ENCODE measurements around the gene PARD6A.

DNA sequence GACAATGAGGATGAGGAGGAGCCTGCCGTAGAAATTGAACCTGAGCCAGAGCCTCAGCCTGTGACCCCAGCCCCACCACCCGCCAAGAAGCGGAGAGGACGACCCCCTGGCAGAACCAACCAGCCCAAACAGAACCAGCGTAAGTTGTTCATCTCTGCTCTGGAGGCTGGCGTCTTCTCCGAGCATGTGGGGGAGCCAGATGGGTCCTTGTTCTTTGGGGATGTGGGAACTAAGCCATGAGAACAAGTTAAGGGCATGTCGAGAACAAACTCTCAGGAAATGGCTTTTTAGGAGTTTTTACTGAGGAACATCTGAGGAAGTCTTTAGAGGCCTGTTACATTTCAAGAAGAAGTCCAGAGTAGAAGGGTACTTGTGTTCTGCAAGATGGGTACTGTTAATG is 24.0 kb upstream of the PARD6A start:
- no peak for TF ChIP-seq BHLHE40 (IDR thresholded peaks at IDR 0.05; ENCODE audit: low read depth, low read length)
- TF ChIP-seq MAFK (IDR thresholded peaks at IDR 0.05; ENCODE audit: low read depth, low read length), result no peak
- no peak for TF ChIP-seq RFX5 (IDR thresholded peaks at IDR 0.05; ENCODE audit: low read depth, low read length)
- TF ChIP-seq, protein P1, sequence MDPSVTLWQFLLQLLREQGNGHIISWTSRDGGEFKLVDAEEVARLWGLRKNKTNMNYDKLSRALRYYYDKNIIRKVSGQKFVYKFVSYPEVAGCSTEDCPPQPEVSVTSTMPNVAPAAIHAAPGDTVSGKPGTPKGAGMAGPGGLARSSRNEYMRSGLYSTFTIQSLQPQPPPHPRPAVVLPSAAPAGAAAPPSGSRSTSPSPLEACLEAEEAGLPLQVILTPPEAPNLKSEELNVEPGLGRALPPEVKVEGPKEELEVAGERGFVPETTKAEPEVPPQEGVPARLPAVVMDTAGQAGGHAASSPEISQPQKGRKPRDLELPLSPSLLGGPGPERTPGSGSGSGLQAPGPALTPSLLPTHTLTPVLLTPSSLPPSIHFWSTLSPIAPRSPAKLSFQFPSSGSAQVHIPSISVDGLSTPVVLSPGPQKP (IDR thresholded peaks at IDR 0.05; ENCODE audit: borderline replicate concordance, low read depth, low read length), result no peak
- no peak for TF ChIP-seq POLR2A (IDR thresholded peaks at IDR 0.05; ENCODE audit: low read depth, low read length)
- no peak for TF ChIP-seq SMC3 (IDR thresholded peaks at IDR 0.05; ENCODE audit: low read depth, low read length)
- TF ChIP-seq, protein P2, sequence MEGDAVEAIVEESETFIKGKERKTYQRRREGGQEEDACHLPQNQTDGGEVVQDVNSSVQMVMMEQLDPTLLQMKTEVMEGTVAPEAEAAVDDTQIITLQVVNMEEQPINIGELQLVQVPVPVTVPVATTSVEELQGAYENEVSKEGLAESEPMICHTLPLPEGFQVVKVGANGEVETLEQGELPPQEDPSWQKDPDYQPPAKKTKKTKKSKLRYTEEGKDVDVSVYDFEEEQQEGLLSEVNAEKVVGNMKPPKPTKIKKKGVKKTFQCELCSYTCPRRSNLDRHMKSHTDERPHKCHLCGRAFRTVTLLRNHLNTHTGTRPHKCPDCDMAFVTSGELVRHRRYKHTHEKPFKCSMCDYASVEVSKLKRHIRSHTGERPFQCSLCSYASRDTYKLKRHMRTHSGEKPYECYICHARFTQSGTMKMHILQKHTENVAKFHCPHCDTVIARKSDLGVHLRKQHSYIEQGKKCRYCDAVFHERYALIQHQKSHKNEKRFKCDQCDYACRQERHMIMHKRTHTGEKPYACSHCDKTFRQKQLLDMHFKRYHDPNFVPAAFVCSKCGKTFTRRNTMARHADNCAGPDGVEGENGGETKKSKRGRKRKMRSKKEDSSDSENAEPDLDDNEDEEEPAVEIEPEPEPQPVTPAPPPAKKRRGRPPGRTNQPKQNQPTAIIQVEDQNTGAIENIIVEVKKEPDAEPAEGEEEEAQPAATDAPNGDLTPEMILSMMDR (conservative IDR thresholded peaks at IDR 0.05; ENCODE audit: low read depth, low read length), result no peak
- no peak for TF ChIP-seq RAD21 (IDR thresholded peaks at IDR 0.05; ENCODE audit: low read length)
- TF ChIP-seq CEBPB (IDR thresholded peaks at IDR 0.05; ENCODE audit: low read depth, low read length), result no peak

Measured in IMR-90 (cell line).